HepG2 (cell line): ENCODE results near the gene LAMA5. TPM values are rescaled to one million over a fixed set of nuclear protein-coding genes. Genes with fewer than 3 reads are reported as not detected.

ENCODE experiments used
- ATAC-seq: fragments of 200-7000 bp; cut with Tn5 transposase; 3 replicates; pipeline ENCODE4 v1.9.1; 2020; ENCODE audit warnings: mild to moderate bottlenecking, moderate library complexity
- BruUV-seq: library from RNA; stranded (reverse); fragments of 400-500 nt; replicated peaks from 2 replicates; lab custom pipeline; 2021; lab: Mats Ljungman, UMichigan
- CTCF ChIA-PET: fragments of 300-600 bp; formaldehyde crosslinking; extraction: SDS; loops from one replicate; lab custom pipeline; 2021; ENCODE audit warnings: low total read pairs, inconsistent platforms, low intra/inter-chr PET ratio; lab: Yijun Ruan, JAX
- POLR2A ChIA-PET: fragments of 350-600 bp; sonication (Branson Sonifier 250); formaldehyde crosslinking; loops from one replicate; lab custom pipeline; 2020; ENCODE audit warnings: antibody characterized with exemption, inconsistent platforms; lab: Yijun Ruan, JAX
- DNase-seq: peaks from one replicate; pipeline ENCODE4 v3.0.0-alpha.2; 2015; ENCODE audit warnings: low spot score
- FAIRE-seq: peaks from 3 replicates; lab custom pipeline; 2011; peaks lifted over from hg19 to GRCh38; lab: Jason Lieb, UNC
- H2AFZ ChIP-seq: one replicate; pipeline ENCODE4 v1.6.1; 2011; ENCODE audit warnings: low read length, inconsistent platforms
- H3K27ac ChIP-seq: fragments of 300-600 bp; 3 replicates; pipeline ENCODE4 v1.8.0; 2011; ENCODE audit warnings: mixed run types, mild to moderate bottlenecking, mixed read lengths, low read length, inconsistent platforms; ENCODE audit not compliant: insufficient read depth; ENCODE audit errors: extremely low read length
- H3K27me3 ChIP-seq, 2 experiments: fragments of 200-600 bp in 1 of 2; 2 replicates in 1 of 2; 3 replicates in 1 of 2; pipeline versions ENCODE4 v1.6.0 to v1.8.0; 2011; ENCODE audit warnings: low read length in 2 of 2, mild to moderate bottlenecking in 2 of 2, moderate library complexity in 2 of 2, inconsistent platforms in 1 of 2; ENCODE audit not compliant: insufficient read depth in 2 of 2, control insufficient read depth in 1 of 2
- H3K36me3 ChIP-seq, 2 experiments: fragments of 200-600 bp in 1 of 2; replicated peaks in 1 of 2; 2 replicates in 1 of 2; 3 replicates in 1 of 2; pipeline versions ENCODE4 v1.5.1 to v1.8.0; 2011; ENCODE audit warnings: low read length in 2 of 2, inconsistent platforms in 1 of 2; ENCODE audit not compliant: insufficient read depth in 2 of 2, control insufficient read depth in 1 of 2
- H3K4me1 ChIP-seq: 2 replicates; pipeline ENCODE4 v1.5.1; 2012; ENCODE audit warnings: low read length, inconsistent platforms; ENCODE audit not compliant: insufficient read depth
- H3K4me2 ChIP-seq: 2 replicates; pipeline ENCODE4 v1.6.0; 2011; ENCODE audit warnings: low read depth, low read length, inconsistent platforms
- H3K4me3 ChIP-seq, 3 experiments: fragments of 200-600 bp in 1 of 3; sonication (generic), shearing (Covaris generic) in 1 of 3; replicated peaks in 1 of 3; 2 replicates each; pipeline ENCODE4 v1.5.1; 2011 to 2016; ENCODE audit warnings: low read length in 3 of 3, inconsistent platforms in 2 of 3, low read depth in 2 of 3, mild to moderate bottlenecking in 2 of 3, control low read depth in 1 of 3, mixed read lengths in 1 of 3; ENCODE audit not compliant: insufficient read depth in 1 of 3
- H3K79me2 ChIP-seq: one replicate; pipeline ENCODE4 v1.6.1; 2011; ENCODE audit warnings: low read length, inconsistent platforms; ENCODE audit not compliant: insufficient read depth
- H3K9ac ChIP-seq: 2 replicates; pipeline ENCODE4 v1.6.0; 2011; ENCODE audit warnings: mild to moderate bottlenecking, low read depth, low read length, inconsistent platforms; ENCODE audit not compliant: insufficient read depth
- H3K9me3 ChIP-seq: 2 replicates; pipeline ENCODE4 v1.5.1; 2012; ENCODE audit warnings: mild to moderate bottlenecking, low read length
- H4K20me1 ChIP-seq: 2 replicates; pipeline ENCODE4 v1.6.0; 2011; ENCODE audit warnings: inconsistent platforms, mild to moderate bottlenecking, low read length, moderate library complexity; ENCODE audit not compliant: insufficient read depth
- GATA4 ChIP-seq: sonication (generic); IDR thresholded peaks from 2 replicates; pipeline ENCODE4 v1.6.1; 2016; ENCODE audit warnings: antibody characterized with exemption, low read depth, borderline replicate concordance
- HMG20A ChIP-seq: IDR thresholded peaks from 2 replicates; pipeline ENCODE4 v1.6.1; 2016; ENCODE audit warnings: borderline replicate concordance
- PTBP1 ChIP-seq: fragments of 200-400 bp; formaldehyde crosslinking; IDR thresholded peaks from 2 replicates; pipeline ENCODE4 v1.6.1; 2018; ENCODE audit warnings: low read length, low read depth; ENCODE audit not compliant: poor library complexity, severe bottlenecking
- RFXAP ChIP-seq: sonication (generic); formaldehyde crosslinking; IDR thresholded peaks from 2 replicates; pipeline ENCODE4 v1.4.0; 2020; ENCODE audit warnings: missing genetic modification reagents, borderline replicate concordance
- ZFP41 ChIP-seq: sonication (generic); formaldehyde crosslinking; IDR thresholded peaks from 2 replicates; pipeline ENCODE4 v1.4.0; 2020; ENCODE audit warnings: mild to moderate bottlenecking, missing genetic modification reagents, borderline replicate concordance
- WGBS: methylation state at CpG from one replicate; pipeline ENCODE4 v1.1.6; 2017; ENCODE audit warnings: low lambda C conversion rate; 5-methylcytosine and 5-hydroxymethylcytosine counted together
- in situ Hi-C: cut with HindIII; loops from 2 replicates; pipeline ENCODE4 v1.10.0; 2017; ENCODE audit warnings: low pct_unique_long_range_greater_than_20kb; ENCODE audit not compliant: extremely low pct_ligation_motif_present
- intact Hi-C: fragments of 100-400 bp; cut with micrococcal nuclease; formaldehyde crosslinking; loops from one replicate; pipeline ENCODE4 v1.10.0; 2022; ENCODE audit not compliant: unreplicated experiment
- polyA plus RNA-seq, 8 experiments: library from polyadenylated mRNA; depleted of rRNA in 3 of 8; stranded (reverse) in 7 of 8; unstranded in 1 of 8; fragments of >200 nt; fragmentation: Illumina TruSeq in 4 of 8; extraction: Trizol in 4 of 8; gene quantifications; 2 replicates each; pipeline versions ENCODE4 v1.2.1 to v1.2.3, GENCODE V29; 2011 to 2016; ENCODE audit warnings: low read depth in 4 of 8, missing spikeins in 1 of 8, mixed read lengths in 1 of 8; ENCODE audit not compliant: insufficient read depth in 1 of 8
- total RNA-seq, 5 experiments: library from RNA; depleted of rRNA; stranded (reverse); fragments of >200 nt; fragmentation: Illumina TruSeq; extraction: Trizol; gene quantifications; 2 replicates each; pipeline ENCODE4 v1.2.3, GENCODE V29; 2016; ENCODE audit warnings: low read depth in 1 of 5
- TF ChIP-seq, protein P1 (sequence below): sonication (generic); formaldehyde crosslinking; IDR thresholded peaks from 2 replicates; pipeline ENCODE4 v1.8.0; 2022; ENCODE audit warnings: missing genetic modification reagents, low read depth, mild to moderate bottlenecking, borderline replicate concordance
- TF ChIP-seq, protein P2 (sequence below): sonication (generic); formaldehyde crosslinking; IDR thresholded peaks from 2 replicates; pipeline ENCODE4 v1.9.0; 2021; ENCODE audit warnings: missing genetic modification reagents, borderline replicate concordance
- TF ChIP-seq, protein P3 (sequence below): IDR thresholded peaks from 2 replicates; pipeline ENCODE4 v1.6.1; 2016; ENCODE audit warnings: mild to moderate bottlenecking
- TF ChIP-seq, protein P4 (sequence below): sonication (generic); formaldehyde crosslinking; IDR thresholded peaks from 2 replicates; pipeline ENCODE4 v1.5.1; 2020; ENCODE audit warnings: missing genetic modification reagents, mild to moderate bottlenecking, borderline replicate concordance

LAMA5 gene
- total and polyA plus RNA-seq, 2 of the 13 experiments (the other 11 are each of a cell fraction or from before 2014, with no cell fraction given): 21.0 to 44.7 TPM

GRCh38 chr20:62274332-62274950 is 92.7 kb downstream of the LAMA5 start (continued):
- TF ChIP-seq, protein P1, sequence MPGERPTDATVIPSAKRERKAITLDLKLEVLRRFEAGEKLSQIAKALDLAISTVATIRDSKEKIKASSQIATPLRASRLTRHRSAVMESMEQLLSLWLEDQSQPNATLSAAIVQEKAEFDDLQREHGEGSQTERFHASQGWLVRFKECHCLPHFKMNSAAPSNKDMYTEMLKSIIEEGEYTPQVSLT (CRISPR knock-in tag): no peak
- TF ChIP-seq GATA4: no peak
- no peak for TF ChIP-seq PTBP1
- no peak for TF ChIP-seq HMG20A (CRISPR knock-in tag)

- Histone ChIP-seq H2AFZ (no peak overlapping the region), H3K79me2 (no peaks in the 10 kb centered on the region), H3K9me3 (no peaks in the 10 kb centered on the region), H3K27ac (no peak overlapping the region), H3K4me2 (no peak overlapping the region), H4K20me1 (peaks cover 7% of the 10 kb centered on the region; the same call in 1 of the 2 replicates), H3K27me3 (no peaks in the 10 kb centered on the region), H3K4me1 (0 out of 2 replicates have a peak, but pooled peaks cover 7% of the 10 kb centered on the region), H3K9ac (no peak overlapping the region), H3K4me3 (no peak overlapping the region), H3K36me3 (peaks cover 45 to 61% of the 10 kb centered on the region in 2 experiments)
- FAIRE-seq: no peak
- BruUV-seq: no TSS peak
- ATAC-seq: no peak
- POLR2A ChIA-PET: no interaction called here
- WGBS: 97% methylated on average over 18 of the region's 18 CpGs
- in situ Hi-C loops: no loop called here
- DNase-seq: no peak
- CTCF ChIA-PET: no interaction called here
- intact Hi-C loops: no loop called here
- TF ChIP-seq, protein P2, sequence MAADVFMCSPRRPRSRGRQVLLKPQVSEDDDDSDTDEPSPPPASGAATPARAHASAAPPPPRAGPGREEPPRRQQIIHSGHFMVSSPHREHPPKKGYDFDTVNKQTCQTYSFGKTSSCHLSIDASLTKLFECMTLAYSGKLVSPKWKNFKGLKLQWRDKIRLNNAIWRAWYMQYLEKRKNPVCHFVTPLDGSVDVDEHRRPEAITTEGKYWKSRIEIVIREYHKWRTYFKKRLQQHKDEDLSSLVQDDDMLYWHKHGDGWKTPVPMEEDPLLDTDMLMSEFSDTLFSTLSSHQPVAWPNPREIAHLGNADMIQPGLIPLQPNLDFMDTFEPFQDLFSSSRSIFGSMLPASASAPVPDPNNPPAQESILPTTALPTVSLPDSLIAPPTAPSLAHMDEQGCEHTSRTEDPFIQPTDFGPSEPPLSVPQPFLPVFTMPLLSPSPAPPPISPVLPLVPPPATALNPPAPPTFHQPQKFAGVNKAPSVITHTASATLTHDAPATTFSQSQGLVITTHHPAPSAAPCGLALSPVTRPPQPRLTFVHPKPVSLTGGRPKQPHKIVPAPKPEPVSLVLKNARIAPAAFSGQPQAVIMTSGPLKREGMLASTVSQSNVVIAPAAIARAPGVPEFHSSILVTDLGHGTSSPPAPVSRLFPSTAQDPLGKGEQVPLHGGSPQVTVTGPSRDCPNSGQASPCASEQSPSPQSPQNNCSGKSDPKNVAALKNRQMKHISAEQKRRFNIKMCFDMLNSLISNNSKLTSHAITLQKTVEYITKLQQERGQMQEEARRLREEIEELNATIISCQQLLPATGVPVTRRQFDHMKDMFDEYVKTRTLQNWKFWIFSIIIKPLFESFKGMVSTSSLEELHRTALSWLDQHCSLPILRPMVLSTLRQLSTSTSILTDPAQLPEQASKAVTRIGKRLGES: no peak
- TF ChIP-seq, protein P3, sequence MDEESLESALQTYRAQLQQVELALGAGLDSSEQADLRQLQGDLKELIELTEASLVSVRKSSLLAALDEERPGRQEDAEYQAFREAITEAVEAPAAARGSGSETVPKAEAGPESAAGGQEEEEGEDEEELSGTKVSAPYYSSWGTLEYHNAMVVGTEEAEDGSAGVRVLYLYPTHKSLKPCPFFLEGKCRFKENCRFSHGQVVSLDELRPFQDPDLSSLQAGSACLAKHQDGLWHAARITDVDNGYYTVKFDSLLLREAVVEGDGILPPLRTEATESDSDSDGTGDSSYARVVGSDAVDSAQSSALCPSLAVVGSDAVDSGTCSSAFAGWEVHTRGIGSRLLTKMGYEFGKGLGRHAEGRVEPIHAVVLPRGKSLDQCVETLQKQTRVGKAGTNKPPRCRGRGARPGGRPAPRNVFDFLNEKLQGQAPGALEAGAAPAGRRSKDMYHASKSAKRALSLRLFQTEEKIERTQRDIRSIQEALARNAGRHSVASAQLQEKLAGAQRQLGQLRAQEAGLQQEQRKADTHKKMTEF (CRISPR knock-in tag): no peak
- TF ChIP-seq ZFP41 (CRISPR knock-in tag) (no peak), RFXAP (no peak)
- TF ChIP-seq, protein P4, sequence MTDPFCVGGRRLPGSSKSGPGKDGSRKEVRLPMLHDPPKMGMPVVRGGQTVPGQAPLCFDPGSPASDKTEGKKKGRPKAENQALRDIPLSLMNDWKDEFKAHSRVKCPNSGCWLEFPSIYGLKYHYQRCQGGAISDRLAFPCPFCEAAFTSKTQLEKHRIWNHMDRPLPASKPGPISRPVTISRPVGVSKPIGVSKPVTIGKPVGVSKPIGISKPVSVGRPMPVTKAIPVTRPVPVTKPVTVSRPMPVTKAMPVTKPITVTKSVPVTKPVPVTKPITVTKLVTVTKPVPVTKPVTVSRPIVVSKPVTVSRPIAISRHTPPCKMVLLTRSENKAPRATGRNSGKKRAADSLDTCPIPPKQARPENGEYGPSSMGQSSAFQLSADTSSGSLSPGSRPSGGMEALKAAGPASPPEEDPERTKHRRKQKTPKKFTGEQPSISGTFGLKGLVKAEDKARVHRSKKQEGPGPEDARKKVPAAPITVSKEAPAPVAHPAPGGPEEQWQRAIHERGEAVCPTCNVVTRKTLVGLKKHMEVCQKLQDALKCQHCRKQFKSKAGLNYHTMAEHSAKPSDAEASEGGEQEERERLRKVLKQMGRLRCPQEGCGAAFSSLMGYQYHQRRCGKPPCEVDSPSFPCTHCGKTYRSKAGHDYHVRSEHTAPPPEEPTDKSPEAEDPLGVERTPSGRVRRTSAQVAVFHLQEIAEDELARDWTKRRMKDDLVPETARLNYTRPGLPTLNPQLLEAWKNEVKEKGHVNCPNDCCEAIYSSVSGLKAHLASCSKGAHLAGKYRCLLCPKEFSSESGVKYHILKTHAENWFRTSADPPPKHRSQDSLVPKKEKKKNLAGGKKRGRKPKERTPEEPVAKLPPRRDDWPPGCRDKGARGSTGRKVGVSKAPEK (CRISPR knock-in tag): no peak
These were observed 93.7 kb downstream of the LAMA5 start for GRCh38 chr20:62273416-62273815.
